Liver (tissue), 9 donors: ENCODE results near the gene ATXN1. TPM values are rescaled to one million over a fixed set of nuclear protein-coding genes. Genes with fewer than 3 reads are reported as not detected.

Experiments
- DNase-seq: peaks from one replicate; pipeline ENCODE4 v3.0.0-alpha.2; 2017; ENCODE audit warnings: low spot score
- H3K27ac ChIP-seq, 2 donors: one replicate each; pipeline ENCODE4 v1.7.0; 2013; ENCODE audit warnings: inconsistent platforms in 2 of 2, low read length in 2 of 2, control low read depth in 1 of 2, low read depth in 1 of 2, mild to moderate bottlenecking in 1 of 2
- H3K27me3 ChIP-seq, 4 donors: one replicate each; pipeline versions ENCODE4 v1.6.1 to v1.7.0; 2013; ENCODE audit warnings: low read length in 3 of 4, inconsistent platforms in 1 of 4, mild to moderate bottlenecking in 1 of 4, moderate library complexity in 1 of 4; ENCODE audit not compliant: control insufficient read depth in 4 of 4, insufficient read depth in 4 of 4
- H3K36me3 ChIP-seq, 4 donors: one replicate each; pipeline versions ENCODE4 v1.6.1 to v1.7.0; 2013; ENCODE audit warnings: low read length in 3 of 4, mild to moderate bottlenecking in 3 of 4, low read depth in 1 of 4, moderate library complexity in 1 of 4; ENCODE audit not compliant: control insufficient read depth in 4 of 4, insufficient read depth in 3 of 4
- H3K4me1 ChIP-seq, 4 donors: one replicate each; pipeline versions ENCODE4 v1.6.1 to v1.7.0; 2013; ENCODE audit warnings: low read length in 3 of 4, mild to moderate bottlenecking in 3 of 4, moderate library complexity in 1 of 4; ENCODE audit not compliant: control insufficient read depth in 4 of 4, insufficient read depth in 4 of 4
- H3K4me3 ChIP-seq, 3 donors: one replicate each; pipeline versions ENCODE4 v1.6.1 to v1.7.0; 2013; ENCODE audit warnings: low read length in 3 of 3, control low read depth in 1 of 3, low read depth in 1 of 3, mild to moderate bottlenecking in 1 of 3
- H3K9ac ChIP-seq, 2 donors: one replicate each; pipeline ENCODE4 v1.7.0; 2013; ENCODE audit warnings: low read length in 2 of 2, mild to moderate bottlenecking in 2 of 2, moderate library complexity in 2 of 2, control low read depth in 1 of 2, low read depth in 1 of 2
- H3K9me3 ChIP-seq, 4 donors: one replicate each; pipeline versions ENCODE4 v1.6.1 to v1.7.0; 2013; ENCODE audit warnings: low read length in 3 of 4; ENCODE audit not compliant: control insufficient read depth in 4 of 4
- CTCF ChIP-seq: fragments of 150-350 bp; IDR thresholded peaks from 2 replicates; pipeline ENCODE4 v1.5.1; 2017; ENCODE audit warnings: improper control_type of control experiment, low read depth, low read length; ENCODE audit not compliant: missing input control
- FOXA1 ChIP-seq: IDR thresholded peaks from 2 replicates; pipeline ENCODE4 v1.6.1; 2016; ENCODE audit warnings: antibody characterized with exemption
- FOXA2 ChIP-seq: IDR thresholded peaks from 2 replicates; pipeline ENCODE4 v1.6.1; 2016; ENCODE audit warnings: antibody characterized with exemption
- GABPA ChIP-seq, 2 donors: IDR thresholded peaks in 1 of 2; conservative IDR thresholded peaks in 1 of 2; 2 replicates each; pipeline ENCODE4 v1.6.1; 2016; ENCODE audit warnings: antibody characterized with exemption in 2 of 2, mild to moderate bottlenecking in 1 of 2, moderate library complexity in 1 of 2
- HNF4A ChIP-seq, 2 donors: conservative IDR thresholded peaks; 2 replicates each; pipeline ENCODE4 v1.6.1; 2016; ENCODE audit warnings: antibody characterized with exemption in 2 of 2, mild to moderate bottlenecking in 2 of 2
- HNF4G ChIP-seq: IDR thresholded peaks from 2 replicates; pipeline ENCODE4 v1.6.1; 2016; ENCODE audit warnings: antibody characterized with exemption
- JUND ChIP-seq, 2 donors: IDR thresholded peaks; 2 replicates each; pipeline ENCODE4 v1.6.1; 2016; ENCODE audit warnings: antibody characterized with exemption in 2 of 2
- MAX ChIP-seq: IDR thresholded peaks from 2 replicates; pipeline ENCODE4 v1.6.1; 2016; ENCODE audit warnings: antibody characterized with exemption
- NR2F2 ChIP-seq: IDR thresholded peaks from 2 replicates; pipeline ENCODE4 v1.6.1; 2016; ENCODE audit warnings: antibody characterized with exemption
- RAD21 ChIP-seq, 2 donors: IDR thresholded peaks; 2 replicates each; pipeline ENCODE4 v1.6.1; 2016; ENCODE audit warnings: antibody characterized with exemption in 2 of 2, mild to moderate bottlenecking in 2 of 2
- REST ChIP-seq: IDR thresholded peaks from 2 replicates; pipeline ENCODE4 v1.6.1; 2016; ENCODE audit warnings: antibody characterized with exemption, mild to moderate bottlenecking
- RXRA ChIP-seq, 2 donors: IDR thresholded peaks; 2 replicates each; pipeline ENCODE4 v1.6.1; 2017 to 2018; ENCODE audit warnings: antibody characterized with exemption in 2 of 2, mild to moderate bottlenecking in 1 of 2
- SP1 ChIP-seq: IDR thresholded peaks from 2 replicates; pipeline ENCODE4 v1.6.1; 2018; ENCODE audit warnings: antibody characterized with exemption, mild to moderate bottlenecking
- TAF1 ChIP-seq: conservative IDR thresholded peaks from 2 replicates; pipeline ENCODE4 v1.6.1; 2016; ENCODE audit warnings: antibody characterized with exemption, mild to moderate bottlenecking
- YY1 ChIP-seq: IDR thresholded peaks from 2 replicates; pipeline ENCODE4 v1.6.1; 2016; ENCODE audit warnings: antibody characterized with exemption, mild to moderate bottlenecking
- ZBTB33 ChIP-seq: IDR thresholded peaks from 2 replicates; pipeline ENCODE4 v1.6.1; 2016; ENCODE audit warnings: antibody characterized with exemption
- WGBS: extraction: QIAGEN DNeasy Blood & Tissue Kit; methylation state at CpG from one replicate; pipeline ENCODE4 v1.1.7; 2013; 5-methylcytosine and 5-hydroxymethylcytosine counted together
- polyA plus RNA-seq, 2 donors: library from polyadenylated mRNA; stranded (reverse) in 1 of 2; unstranded in 1 of 2; fragments of 200-250 nt in 1 of 2; fragments of >200 nt in 1 of 2; fragmentation: Nextera tagmentation in 1 of 2; extraction: Ambion mirVana in 1 of 2; gene quantifications; one replicate each; pipeline versions ENCODE4 v1.2.1 to v1.2.3, GENCODE V29; 2013 to 2015
- total RNA-seq, 2 donors: library from RNA; depleted of rRNA; stranded (reverse); fragments of >200 nt; gene quantifications; one replicate each; pipeline ENCODE4 v1.2.3, GENCODE V29; 2014
- donor health status: healthy.
- donor health status: healthy.
- donor health status: healthy.
- donor health status: healthy.
- donor health status: healthy.

Gene ATXN1
- total and polyA plus RNA-seq, 4 donors: 4.3 to 29.7 (median 8.2) TPM

- WGBS: 32% methylated on average over 6 of the region's 6 CpGs
- peak overlapping the region; percentile 95 to 96 for H3K27ac ChIP-seq
- peak overlapping the region; percentile 43 to 78 (median 56) for H3K4me3 ChIP-seq
- no peaks in the 10 kb centered on the region for H3K36me3 ChIP-seq
- no peak for TF ChIP-seq RAD21 (IDR thresholded peaks at IDR 0.05)
- TF ChIP-seq GABPA (IDR thresholded peaks at IDR 0.05 in 1 of 2, conservative IDR thresholded peaks at IDR 0.05 in 1 of 2): no peak
- no peak for TF ChIP-seq SP1
- TF ChIP-seq CTCF: no peak
- no peak for TF ChIP-seq NR2F2
- TF ChIP-seq ZBTB33: no peak
- TF ChIP-seq HNF4G: no peak
- no peak for TF ChIP-seq JUND (IDR thresholded peaks at IDR 0.05)
- TF ChIP-seq RXRA (IDR thresholded peaks at IDR 0.05): no peak
- no peak for TF ChIP-seq YY1
- no peak for TF ChIP-seq REST
- TF ChIP-seq MAX: no peak
- DNase-seq: no peak
- peak overlapping the region; percentile 76 to 92 for H3K9ac ChIP-seq
- H3K4me1 ChIP-seq: peaks cover 2 to 23% (median 5%) of the 10 kb centered on the region in 4 donors
- no peaks in the 10 kb centered on the region for H3K9me3 ChIP-seq
- H3K27me3 ChIP-seq: no peaks in the 10 kb centered on the region
Observed at GRCh38 chr6:16585805-16586204, 175.5 kb downstream of the ATXN1 start.

- no peaks in the 10 kb centered on the region for H3K36me3 ChIP-seq
- no peaks in the 10 kb centered on the region for H3K9me3 ChIP-seq
- 29% methylated on average over 12 of the region's 12 CpGs for WGBS
- TF ChIP-seq NR2F2: no peak
- peak in 1 of 2 donors; percentile 30 for TF ChIP-seq RAD21 (IDR thresholded peaks at IDR 0.05)
- TF ChIP-seq TAF1: peak; percentile 33
- no peak for TF ChIP-seq MAX
- TF ChIP-seq SP1: peak; percentile 4
- TF ChIP-seq HNF4A (conservative IDR thresholded peaks at IDR 0.05): peak; percentile 48 to 66
- peak in 1 of 2 donors; percentile 49 for TF ChIP-seq RXRA (IDR thresholded peaks at IDR 0.05)
- peak; percentile 72 for TF ChIP-seq YY1
- peak; percentile 41 for TF ChIP-seq FOXA2
- no peak for TF ChIP-seq GABPA (IDR thresholded peaks at IDR 0.05 in 1 of 2, conservative IDR thresholded peaks at IDR 0.05 in 1 of 2)
- no peak for TF ChIP-seq FOXA1
- TF ChIP-seq REST: peak; percentile 34
- H3K27ac ChIP-seq: peak overlapping the region; percentile 88 to 98
- H3K4me3 ChIP-seq: peak overlapping the region; percentile 29 to 72 (median 48)
- peaks cover 2 to 30% (median 9%) of the 10 kb centered on the region in 4 donors for H3K4me1 ChIP-seq
- no peaks in the 10 kb centered on the region for H3K27me3 ChIP-seq
- peak overlapping the region; percentile 40 to 96 for H3K9ac ChIP-seq
- DNase-seq: no peak
Observed at GRCh38 chr6:16583144-16583762, 178.0 kb downstream of the ATXN1 start.
